ENCODE data around the gene HVCN1.
A peak's percentile ranks its signal among the peaks of the same experiment; 100 is the strongest.

HVCN1 gene

GRCh38 chr12:110606253-110606611 lies 82.7 kb downstream of the HVCN1 start:
- TF ChIP-seq ZNF565 (CRISPR knock-in tag; conservative IDR thresholded peaks at IDR 0.05; ENCODE audit: low read depth) (no peak), BACH2 (CRISPR knock-in tag; IDR thresholded peaks at IDR 0.05; ENCODE audit: borderline replicate concordance) (no peak), ISL1 (CRISPR knock-in tag; IDR thresholded peaks at IDR 0.05) (no peak), GLIS3 (CRISPR knock-in tag; IDR thresholded peaks at IDR 0.05) (no peak)
- no peak for ATAC-seq

- ATAC-seq = peak; percentile 84
These were observed 86.7 kb downstream of the HVCN1 start for GRCh38 chr12:110602085-110602814.

GRCh38 chr12:110600254-110600653 lies 88.7 kb downstream of the HVCN1 start:
- TF ChIP-seq ZC3H10 (CRISPR knock-in tag; IDR thresholded peaks at IDR 0.05) (no peak), ARNTL (CRISPR knock-in tag; IDR thresholded peaks at IDR 0.05; ENCODE audit: borderline replicate concordance, low read depth) (no peak)
- peak; percentile 40; the same call in 2 of the 3 replicates for ATAC-seq

GRCh38 chr12:110599334-110599733 lies 89.6 kb downstream of the HVCN1 start:
- TF ChIP-seq TCF4 (CRISPR knock-in tag; IDR thresholded peaks at IDR 0.05; ENCODE audit: borderline replicate concordance) (no peak), ESRRG (CRISPR knock-in tag; IDR thresholded peaks at IDR 0.05) (no peak), POU6F1 (CRISPR knock-in tag; IDR thresholded peaks at IDR 0.05; ENCODE audit: borderline replicate concordance, low read depth) (no peak), ZFP30 (CRISPR knock-in tag; IDR thresholded peaks at IDR 0.05) (no peak), ZC3H10 (CRISPR knock-in tag; IDR thresholded peaks at IDR 0.05) (no peak), CSDC2 (CRISPR knock-in tag; IDR thresholded peaks at IDR 0.05) (no peak), CREB5 (CRISPR knock-in tag; IDR thresholded peaks at IDR 0.05; ENCODE audit: low read depth) (no peak), ARNTL (CRISPR knock-in tag; IDR thresholded peaks at IDR 0.05; ENCODE audit: borderline replicate concordance, low read depth) (no peak), ZFP3 (CRISPR knock-in tag; IDR thresholded peaks at IDR 0.05) (no peak), OSR1 (CRISPR knock-in tag; IDR thresholded peaks at IDR 0.05) (no peak), RARB (CRISPR knock-in tag; IDR thresholded peaks at IDR 0.05) (no peak)
- ATAC-seq = no peak

Measured in SK-N-SH treated with all-trans-retinoic acid at 6 μM for 48 hours (cell line).